HepG2 (cell line): Measurements from ENCODE around the gene C1QBP. TPM values are rescaled to one million over a fixed set of nuclear protein-coding genes. Genes with fewer than 3 reads are reported as not detected.

ENCODE experiments used
- AGO1 ChIP-seq: fragments of 200-400 bp; formaldehyde crosslinking; IDR thresholded peaks from 2 replicates; pipeline ENCODE4 v1.6.1; 2017; ENCODE audit warnings: mild to moderate bottlenecking, low read depth, low read length, moderate library complexity; ENCODE audit not compliant: poor library complexity, severe bottlenecking
- CREM ChIP-seq, 2 experiments: sonication (generic) in 1 of 2; formaldehyde crosslinking in 1 of 2; IDR thresholded peaks; 2 replicates each; pipeline versions ENCODE4 v1.4.0 to v1.6.1; 2016 to 2020; ENCODE audit warnings: antibody characterized with exemption in 1 of 2, mild to moderate bottlenecking in 1 of 2, missing genetic modification reagents in 1 of 2
- HES4 ChIP-seq: sonication (generic); formaldehyde crosslinking; IDR thresholded peaks from 2 replicates; pipeline ENCODE4 v1.9.0; 2021; ENCODE audit warnings: mild to moderate bottlenecking, missing genetic modification reagents, borderline replicate concordance
- MAFF ChIP-seq: IDR thresholded peaks from 2 replicates; pipeline ENCODE4 v1.6.1; 2011; ENCODE audit warnings: low read depth, low read length, improper control_type of control experiment
- MXI1 ChIP-seq: IDR thresholded peaks from 3 replicates; pipeline ENCODE4 v1.6.1; 2012; ENCODE audit warnings: low read depth, low read length, inconsistent platforms, borderline replicate concordance
- PHB2 ChIP-seq: fragments of 450-650 bp; IDR thresholded peaks from 2 replicates; pipeline ENCODE4 v1.6.1; 2018; ENCODE audit not compliant: partially characterized antibody
- ZFP82 ChIP-seq: sonication (generic); formaldehyde crosslinking; IDR thresholded peaks from 2 replicates; pipeline ENCODE4 v1.5.1; 2020; ENCODE audit warnings: mild to moderate bottlenecking, missing genetic modification reagents, borderline replicate concordance
- ZNF143 ChIP-seq: sonication (generic); formaldehyde crosslinking; IDR thresholded peaks from 2 replicates; pipeline ENCODE4 v1.4.0; 2020; ENCODE audit warnings: missing genetic modification reagents
- ZNF230 ChIP-seq: sonication (generic); formaldehyde crosslinking; IDR thresholded peaks from 2 replicates; pipeline ENCODE4 v1.4.0; 2020; ENCODE audit warnings: mild to moderate bottlenecking, missing genetic modification reagents
- polyA plus RNA-seq, 8 experiments: library from polyadenylated mRNA; depleted of rRNA in 3 of 8; stranded (reverse) in 7 of 8; unstranded in 1 of 8; fragments of >200 nt; fragmentation: Illumina TruSeq in 4 of 8; extraction: Trizol in 4 of 8; gene quantifications; 2 replicates each; pipeline versions ENCODE4 v1.2.1 to v1.2.3, GENCODE V29; 2011 to 2016; ENCODE audit warnings: low read depth in 4 of 8, missing spikeins in 1 of 8, mixed read lengths in 1 of 8; ENCODE audit not compliant: insufficient read depth in 1 of 8
- total RNA-seq, 5 experiments: library from RNA; depleted of rRNA; stranded (reverse); fragments of >200 nt; fragmentation: Illumina TruSeq; extraction: Trizol; gene quantifications; 2 replicates each; pipeline ENCODE4 v1.2.3, GENCODE V29; 2016; ENCODE audit warnings: low read depth in 1 of 5
- TF ChIP-seq, protein P1 (sequence below): sonication (generic); formaldehyde crosslinking; IDR thresholded peaks from 2 replicates; pipeline ENCODE4 v1.8.0; 2022; ENCODE audit warnings: missing genetic modification reagents, mild to moderate bottlenecking, borderline replicate concordance
- TF ChIP-seq, protein P2 (sequence below): sonication (generic); formaldehyde crosslinking; IDR thresholded peaks from 2 replicates; pipeline ENCODE4 v1.5.0; 2020; ENCODE audit warnings: missing genetic modification reagents
- TF ChIP-seq, protein P3 (sequence below): sonication (generic); formaldehyde crosslinking; IDR thresholded peaks from 2 replicates; pipeline ENCODE4 v1.4.0; 2020; ENCODE audit warnings: missing genetic modification reagents
- TF ChIP-seq, protein P4 (sequence below): sonication (generic); formaldehyde crosslinking; IDR thresholded peaks from 2 replicates; pipeline ENCODE4 v1.4.0; 2020; ENCODE audit warnings: missing genetic modification reagents
- TF ChIP-seq, protein P5 (sequence below): IDR thresholded peaks from 2 replicates; pipeline ENCODE4 v1.6.1; 2016; ENCODE audit warnings: mild to moderate bottlenecking, missing biosample characterization, missing genetic modification reagents

C1QBP gene
- total and polyA plus RNA-seq, 2 of the 13 experiments (the other 11 are each of a cell fraction or from before 2014, with no cell fraction given) = 219 to 680 TPM

DNA sequence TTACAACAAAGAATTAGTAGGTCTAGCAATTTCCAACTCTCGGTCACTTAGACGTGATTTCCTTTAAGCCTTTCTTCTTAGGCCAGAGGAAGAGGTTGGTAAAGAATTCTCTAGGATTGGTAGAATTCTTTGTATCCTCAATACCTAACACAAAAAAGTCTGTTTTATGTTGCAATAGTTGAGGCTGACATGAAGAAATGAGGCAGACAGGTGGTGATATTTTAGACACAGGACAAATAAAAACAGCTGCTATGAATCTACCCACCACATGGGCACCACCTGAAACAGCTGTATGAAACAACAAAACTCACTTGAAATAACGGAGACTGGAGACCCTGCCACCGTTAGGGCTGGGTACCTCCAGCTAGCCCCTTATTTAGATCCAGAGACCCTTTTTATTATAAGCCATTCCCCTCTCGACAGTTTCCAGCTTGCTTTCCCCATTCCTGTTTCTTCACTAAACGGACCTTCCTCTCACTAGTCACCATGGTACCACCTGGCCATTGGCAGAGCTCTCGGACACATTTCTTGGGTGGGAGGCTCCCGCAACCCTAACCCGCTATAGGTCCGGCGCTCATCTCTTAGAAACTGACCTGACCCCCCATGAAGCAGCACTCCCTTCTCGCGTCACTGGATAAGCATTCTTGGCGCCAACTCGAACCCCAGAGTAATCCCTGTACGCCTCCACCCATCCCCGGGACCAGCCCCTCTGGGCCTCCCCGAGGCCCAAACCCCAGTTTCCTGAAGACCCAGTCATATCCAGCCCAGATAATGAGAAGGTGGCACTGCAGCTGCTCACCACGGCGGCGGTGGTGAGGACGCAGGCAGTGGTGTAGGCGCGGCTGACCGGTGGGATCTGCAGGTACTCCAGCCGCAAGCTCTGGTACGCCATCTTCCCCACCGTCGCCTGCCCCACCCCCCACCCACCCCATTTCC is 46.6 kb upstream of the C1QBP start, which contains the start of gene DERL2 (continued):
- TF ChIP-seq PHB2 (no peak), ZNF143 (CRISPR knock-in tag) (no peak), ZFP82 (CRISPR knock-in tag) (0 out of 2 replicates have a peak, but pooled peaks have one; percentile 29), ZNF230 (CRISPR knock-in tag) (no peak), AGO1 (no peak), HES4 (CRISPR knock-in tag) (no peak), MXI1 (no peak), MAFF (no peak), CREM (IDR thresholded peaks at IDR 0.05) (no peak), CREM (CRISPR knock-in tag; IDR thresholded peaks at IDR 0.05) (no peak)
- TF ChIP-seq, protein P1, sequence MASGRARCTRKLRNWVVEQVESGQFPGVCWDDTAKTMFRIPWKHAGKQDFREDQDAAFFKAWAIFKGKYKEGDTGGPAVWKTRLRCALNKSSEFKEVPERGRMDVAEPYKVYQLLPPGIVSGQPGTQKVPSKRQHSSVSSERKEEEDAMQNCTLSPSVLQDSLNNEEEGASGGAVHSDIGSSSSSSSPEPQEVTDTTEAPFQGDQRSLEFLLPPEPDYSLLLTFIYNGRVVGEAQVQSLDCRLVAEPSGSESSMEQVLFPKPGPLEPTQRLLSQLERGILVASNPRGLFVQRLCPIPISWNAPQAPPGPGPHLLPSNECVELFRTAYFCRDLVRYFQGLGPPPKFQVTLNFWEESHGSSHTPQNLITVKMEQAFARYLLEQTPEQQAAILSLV (CRISPR knock-in tag) = 0 out of 2 replicates have a peak, but pooled peaks have one; percentile 12
- TF ChIP-seq, protein P2, sequence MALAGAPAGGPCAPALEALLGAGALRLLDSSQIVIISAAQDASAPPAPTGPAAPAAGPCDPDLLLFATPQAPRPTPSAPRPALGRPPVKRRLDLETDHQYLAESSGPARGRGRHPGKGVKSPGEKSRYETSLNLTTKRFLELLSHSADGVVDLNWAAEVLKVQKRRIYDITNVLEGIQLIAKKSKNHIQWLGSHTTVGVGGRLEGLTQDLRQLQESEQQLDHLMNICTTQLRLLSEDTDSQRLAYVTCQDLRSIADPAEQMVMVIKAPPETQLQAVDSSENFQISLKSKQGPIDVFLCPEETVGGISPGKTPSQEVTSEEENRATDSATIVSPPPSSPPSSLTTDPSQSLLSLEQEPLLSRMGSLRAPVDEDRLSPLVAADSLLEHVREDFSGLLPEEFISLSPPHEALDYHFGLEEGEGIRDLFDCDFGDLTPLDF (CRISPR knock-in tag) = no peak
- TF ChIP-seq, protein P3, sequence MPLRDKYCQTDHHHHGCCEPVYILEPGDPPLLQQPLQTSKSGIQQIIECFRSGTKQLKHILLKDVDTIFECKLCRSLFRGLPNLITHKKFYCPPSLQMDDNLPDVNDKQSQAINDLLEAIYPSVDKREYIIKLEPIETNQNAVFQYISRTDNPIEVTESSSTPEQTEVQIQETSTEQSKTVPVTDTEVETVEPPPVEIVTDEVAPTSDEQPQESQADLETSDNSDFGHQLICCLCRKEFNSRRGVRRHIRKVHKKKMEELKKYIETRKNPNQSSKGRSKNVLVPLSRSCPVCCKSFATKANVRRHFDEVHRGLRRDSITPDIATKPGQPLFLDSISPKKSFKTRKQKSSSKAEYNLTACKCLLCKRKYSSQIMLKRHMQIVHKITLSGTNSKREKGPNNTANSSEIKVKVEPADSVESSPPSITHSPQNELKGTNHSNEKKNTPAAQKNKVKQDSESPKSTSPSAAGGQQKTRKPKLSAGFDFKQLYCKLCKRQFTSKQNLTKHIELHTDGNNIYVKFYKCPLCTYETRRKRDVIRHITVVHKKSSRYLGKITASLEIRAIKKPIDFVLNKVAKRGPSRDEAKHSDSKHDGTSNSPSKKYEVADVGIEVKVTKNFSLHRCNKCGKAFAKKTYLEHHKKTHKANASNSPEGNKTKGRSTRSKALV (CRISPR knock-in tag) = no peak
- TF ChIP-seq, protein P4, sequence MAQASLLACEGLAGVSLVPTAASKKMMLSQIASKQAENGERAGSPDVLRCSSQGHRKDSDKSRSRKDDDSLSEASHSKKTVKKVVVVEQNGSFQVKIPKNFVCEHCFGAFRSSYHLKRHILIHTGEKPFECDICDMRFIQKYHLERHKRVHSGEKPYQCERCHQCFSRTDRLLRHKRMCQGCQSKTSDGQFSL (CRISPR knock-in tag) = peak; percentile 60; the same call in 1 of the 2 replicates
- TF ChIP-seq, protein P5, sequence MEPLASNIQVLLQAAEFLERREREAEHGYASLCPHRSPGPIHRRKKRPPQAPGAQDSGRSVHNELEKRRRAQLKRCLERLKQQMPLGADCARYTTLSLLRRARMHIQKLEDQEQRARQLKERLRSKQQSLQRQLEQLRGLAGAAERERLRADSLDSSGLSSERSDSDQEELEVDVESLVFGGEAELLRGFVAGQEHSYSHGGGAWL (CRISPR knock-in tag) = no peak
